SK-N-SH (cell line): Measurements from ENCODE around the gene RNF4. TPM values are rescaled to one million over a fixed set of nuclear protein-coding genes. Genes with fewer than 3 reads are reported as not detected.

Experiments used
- CTCF ChIA-PET: fragments of 300-600, 350-600 bp; formaldehyde crosslinking; extraction: SDS; loops from one replicate; lab custom pipeline; 2021; lab: Yijun Ruan, JAX
- POLR2A ChIA-PET: fragments of 350-600 bp; sonication (Branson Sonifier 250); formaldehyde crosslinking; extraction: SDS; loops from one replicate; lab custom pipeline; 2020; ENCODE audit warnings: antibody characterized with exemption, inconsistent platforms; lab: Yijun Ruan, JAX
- DNase-seq: peaks from one replicate; pipeline ENCODE4 v3.0.0; 2012
- H2AFZ ChIP-seq: fragments of 200-600 bp; sonication (generic); 2 replicates; pipeline ENCODE4 v1.8.1; 2016; ENCODE audit warnings: antibody characterized with exemption, mild to moderate bottlenecking, low read depth
- H3F3A ChIP-seq: fragments of 200-600 bp; sonication (generic); replicated peaks from 2 replicates; pipeline ENCODE3; 2016; ENCODE audit warnings: antibody characterized with exemption, mild to moderate bottlenecking; ENCODE audit not compliant: insufficient read depth
- H3K27ac ChIP-seq, 2 experiments: fragments of 200-500 bp in 1 of 2; fragments of 200-600 bp in 1 of 2; sonication (Bioruptor generic) in 1 of 2; sonication (generic), shearing (Covaris generic) in 1 of 2; 2 replicates each; pipeline versions ENCODE4 v1.5.1 to v1.6.1; 2014 to 2016; ENCODE audit warnings: low read depth in 2 of 2, inconsistent platforms in 1 of 2, low read length in 1 of 2, mild to moderate bottlenecking in 1 of 2, mixed read lengths in 1 of 2
- H3K27me3 ChIP-seq: fragments of 200-600 bp; sonication (generic), shearing (Covaris generic); 2 replicates; pipeline ENCODE4 v1.6.1; 2016; ENCODE audit warnings: mixed run types; ENCODE audit not compliant: insufficient read depth
- H3K36me3 ChIP-seq, 2 experiments: fragments of 200-500 bp in 1 of 2; fragments of 200-600 bp in 1 of 2; sonication (Bioruptor generic) in 1 of 2; sonication (generic) in 1 of 2; replicated peaks in 1 of 2; 2 replicates each; pipeline versions ENCODE3 to v1.5.1; 2014 to 2016; ENCODE audit warnings: low read length in 1 of 2, mild to moderate bottlenecking in 1 of 2; ENCODE audit not compliant: insufficient read depth in 2 of 2, control insufficient read depth in 1 of 2
- H3K4me1 ChIP-seq, 2 experiments: fragments of 200-500 bp in 1 of 2; fragments of 200-600 bp in 1 of 2; sonication (Bioruptor generic) in 1 of 2; sonication (generic), shearing (Covaris generic) in 1 of 2; 2 replicates each; pipeline versions ENCODE4 v1.5.1 to v1.6.1; 2014 to 2016; ENCODE audit warnings: low read depth in 1 of 2, low read length in 1 of 2, mixed run types in 1 of 2; ENCODE audit not compliant: insufficient read depth in 2 of 2, control insufficient read depth in 1 of 2
- H3K4me2 ChIP-seq: fragments of 200-600 bp; sonication (generic), shearing (Covaris generic); 2 replicates; pipeline ENCODE4 v1.6.1; 2017; ENCODE audit warnings: mixed run types
- H3K4me3 ChIP-seq, 2 experiments: fragments of 200-500 bp in 1 of 2; fragments of 200-600 bp in 1 of 2; sonication (Bioruptor generic) in 1 of 2; sonication (generic), shearing (Covaris generic) in 1 of 2; 2 replicates each; pipeline versions ENCODE4 v1.5.1 to v1.8.1; 2014 to 2016; ENCODE audit warnings: low read depth in 2 of 2, inconsistent platforms in 1 of 2, low read length in 1 of 2, mild to moderate bottlenecking in 1 of 2, mixed read lengths in 1 of 2, moderate library complexity in 1 of 2
- H3K79me2 ChIP-seq: fragments of 200-600 bp; sonication (generic); 2 replicates; pipeline ENCODE4 v1.8.1; 2017; ENCODE audit warnings: mild to moderate bottlenecking; ENCODE audit not compliant: insufficient read depth
- H3K9ac ChIP-seq: fragments of 200-600 bp; sonication (generic); 2 replicates; pipeline ENCODE4 v1.6.1; 2017; ENCODE audit warnings: mixed run types
- H3K9me2 ChIP-seq: fragments of 200-600 bp; sonication (generic); 2 replicates; pipeline ENCODE4 v1.6.1; 2017; ENCODE audit warnings: mixed run types
- H3K9me3 ChIP-seq: fragments of 200-600 bp; sonication (generic); 2 replicates; pipeline ENCODE4 v1.6.1; 2017; ENCODE audit warnings: mixed run types, mild to moderate bottlenecking, moderate library complexity
- H4K20me1 ChIP-seq: fragments of 200-600 bp; sonication (generic); 2 replicates; pipeline ENCODE4 v1.6.1; 2017; ENCODE audit warnings: mild to moderate bottlenecking, mixed run types; ENCODE audit not compliant: insufficient read depth
- FOSL2 ChIP-seq: IDR thresholded peaks from 2 replicates; pipeline ENCODE4 v1.4.0; 2012; ENCODE audit warnings: low read depth, mild to moderate bottlenecking, moderate library complexity, borderline replicate concordance
- FOXM1 ChIP-seq: IDR thresholded peaks from 2 replicates; pipeline ENCODE4 v1.4.0; 2012; ENCODE audit warnings: low read depth, mild to moderate bottlenecking
- GATA2 ChIP-seq: sonication (generic); formaldehyde crosslinking; IDR thresholded peaks from 2 replicates; pipeline ENCODE4 v1.5.0; 2020; ENCODE audit warnings: mild to moderate bottlenecking, missing genetic modification reagents
- MAX ChIP-seq: IDR thresholded peaks from 2 replicates; pipeline ENCODE4 v1.4.0; 2012; ENCODE audit warnings: low read depth
- MEF2A ChIP-seq: IDR thresholded peaks from 2 replicates; pipeline ENCODE4 v1.4.0; 2012; ENCODE audit warnings: low read depth, borderline replicate concordance
- RCOR1 ChIP-seq: fragments of 150-350 bp; IDR thresholded peaks from 2 replicates; pipeline ENCODE4 v1.6.1; 2017; ENCODE audit warnings: antibody characterized with exemption, low read length
- RXRA ChIP-seq: IDR thresholded peaks from 2 replicates; pipeline ENCODE4 v1.4.0; 2012; ENCODE audit warnings: low read depth, mild to moderate bottlenecking, borderline replicate concordance
- SMC3 ChIP-seq: IDR thresholded peaks from 2 replicates; pipeline ENCODE4 v1.6.1; 2012; ENCODE audit warnings: low read depth, low read length, improper control_type of control experiment
- TCF12 ChIP-seq: IDR thresholded peaks from 2 replicates; pipeline ENCODE4 v1.4.0; 2012
- TEAD4 ChIP-seq: IDR thresholded peaks from 2 replicates; pipeline ENCODE4 v1.4.0; 2012; ENCODE audit warnings: mild to moderate bottlenecking, borderline replicate concordance; ENCODE audit not compliant: insufficient read depth
- YY1 ChIP-seq: IDR thresholded peaks from 2 replicates; pipeline ENCODE4 v1.4.0; 2012; ENCODE audit warnings: low read depth, mild to moderate bottlenecking
- ZBTB33 ChIP-seq: IDR thresholded peaks from 2 replicates; pipeline ENCODE4 v1.4.0; 2012; ENCODE audit warnings: low read depth, borderline replicate concordance
- WGBS: methylation state at CpG from one replicate; pipeline ENCODE4 v1.1.6; 2017; ENCODE audit warnings: low lambda C conversion rate; 5-methylcytosine and 5-hydroxymethylcytosine counted together
- polyA plus RNA-seq, 3 experiments: library from polyadenylated mRNA; depleted of rRNA; stranded (reverse); fragments of >200 nt; gene quantifications; 2 replicates each; pipeline ENCODE4 v1.2.3, GENCODE V29; 2012
- TF ChIP-seq, protein P1 (sequence below): IDR thresholded peaks from 2 replicates; pipeline ENCODE4 v1.4.0; 2012; ENCODE audit warnings: low read depth, borderline replicate concordance
- TF ChIP-seq, protein P2 (sequence below): IDR thresholded peaks from 2 replicates; pipeline ENCODE4; 2012

Gene RNF4
- polyA plus RNA-seq, 1 of the 3 experiments (the other 2 are of a cell fraction): 60.7 TPM

- TF ChIP-seq TCF12 (no peak), SMC3 (no peak), FOSL2 (no peak), RCOR1 (no peak), YY1 (no peak), TEAD4 (no peak), RXRA (no peak), MAX (no peak), GATA2 (CRISPR knock-in tag) (no peak), FOXM1 (no peak), MEF2A (no peak), ZBTB33 (no peak)
- TF ChIP-seq, protein P1, sequence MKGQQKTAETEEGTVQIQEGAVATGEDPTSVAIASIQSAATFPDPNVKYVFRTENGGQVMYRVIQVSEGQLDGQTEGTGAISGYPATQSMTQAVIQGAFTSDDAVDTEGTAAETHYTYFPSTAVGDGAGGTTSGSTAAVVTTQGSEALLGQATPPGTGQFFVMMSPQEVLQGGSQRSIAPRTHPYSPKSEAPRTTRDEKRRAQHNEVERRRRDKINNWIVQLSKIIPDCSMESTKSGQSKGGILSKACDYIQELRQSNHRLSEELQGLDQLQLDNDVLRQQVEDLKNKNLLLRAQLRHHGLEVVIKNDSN: no peak
- TF ChIP-seq, protein P2, sequence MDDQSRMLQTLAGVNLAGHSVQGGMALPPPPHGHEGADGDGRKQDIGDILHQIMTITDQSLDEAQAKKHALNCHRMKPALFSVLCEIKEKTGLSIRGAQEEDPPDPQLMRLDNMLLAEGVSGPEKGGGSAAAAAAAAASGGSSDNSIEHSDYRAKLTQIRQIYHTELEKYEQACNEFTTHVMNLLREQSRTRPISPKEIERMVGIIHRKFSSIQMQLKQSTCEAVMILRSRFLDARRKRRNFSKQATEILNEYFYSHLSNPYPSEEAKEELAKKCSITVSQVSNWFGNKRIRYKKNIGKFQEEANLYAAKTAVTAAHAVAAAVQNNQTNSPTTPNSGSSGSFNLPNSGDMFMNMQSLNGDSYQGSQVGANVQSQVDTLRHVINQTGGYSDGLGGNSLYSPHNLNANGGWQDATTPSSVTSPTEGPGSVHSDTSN: no peak
- POLR2A ChIA-PET: no interaction called here
- Histone ChIP-seq H3K4me2 (no peak overlapping the region), H3K9me3 (no peaks in the 10 kb centered on the region), H3K36me3 (no peaks in the 10 kb centered on the region), H3F3A (no peaks in the 10 kb centered on the region), H2AFZ (no peak overlapping the region), H3K4me1 (no peaks in the 10 kb centered on the region), H4K20me1 (no peaks in the 10 kb centered on the region), H3K27me3 (no peaks in the 10 kb centered on the region; the same call in 1 of the 2 replicates), H3K9me2 (no peaks in the 10 kb centered on the region), H3K9ac (no peak overlapping the region), H3K27ac (no peak overlapping the region), H3K4me3 (no peak overlapping the region), H3K79me2 (no peaks in the 10 kb centered on the region)
- CTCF ChIA-PET: interaction anchor here (0.7 to 2.9 kb wide), 7 partner anchors 15 to 224 kb away, joined by 3 to 9 read pairs (median 3); no protein-coding TSS in a partner anchor
- DNase-seq: no peak
- WGBS: 82% methylated on average over 3 of the region's 7 CpGs
Observed at GRCh38 chr4:2443956-2444740, 24.8 kb upstream of the RNF4 start.
